HepG2 (cell line): ENCODE measurements around the gene MAP7D3. TPM values are rescaled to one million over a fixed set of nuclear protein-coding genes. Genes with fewer than 3 reads are reported as not detected.

Experiments
- ATAC-seq: fragments of 200-7000 bp; cut with Tn5 transposase; 3 replicates; pipeline ENCODE4 v1.9.1; 2020; ENCODE audit warnings: mild to moderate bottlenecking, moderate library complexity
- BruUV-seq: library from RNA; stranded (reverse); fragments of 400-500 nt; replicated peaks from 2 replicates; lab custom pipeline; 2021; lab: Mats Ljungman, UMichigan
- CTCF ChIA-PET: fragments of 300-600 bp; formaldehyde crosslinking; extraction: SDS; loops from one replicate; lab custom pipeline; 2021; ENCODE audit warnings: low total read pairs, inconsistent platforms, low intra/inter-chr PET ratio; lab: Yijun Ruan, JAX
- POLR2A ChIA-PET: fragments of 350-600 bp; sonication (Branson Sonifier 250); formaldehyde crosslinking; loops from one replicate; lab custom pipeline; 2020; ENCODE audit warnings: antibody characterized with exemption, inconsistent platforms; lab: Yijun Ruan, JAX
- DNase-seq: peaks from one replicate; pipeline ENCODE4 v3.0.0-alpha.2; 2015; ENCODE audit warnings: low spot score
- FAIRE-seq: peaks from 3 replicates; lab custom pipeline; 2011; peaks lifted over from hg19 to GRCh38; lab: Jason Lieb, UNC
- H2AFZ ChIP-seq: one replicate; pipeline ENCODE4 v1.6.1; 2011; ENCODE audit warnings: low read length, inconsistent platforms
- H3K27ac ChIP-seq: fragments of 300-600 bp; 3 replicates; pipeline ENCODE4 v1.8.0; 2011; ENCODE audit warnings: mixed run types, mild to moderate bottlenecking, mixed read lengths, low read length, inconsistent platforms; ENCODE audit not compliant: insufficient read depth; ENCODE audit errors: extremely low read length
- H3K27me3 ChIP-seq, 2 experiments: fragments of 200-600 bp in 1 of 2; 2 replicates in 1 of 2; 3 replicates in 1 of 2; pipeline versions ENCODE4 v1.6.0 to v1.8.0; 2011; ENCODE audit warnings: low read length in 2 of 2, mild to moderate bottlenecking in 2 of 2, moderate library complexity in 2 of 2, inconsistent platforms in 1 of 2; ENCODE audit not compliant: insufficient read depth in 2 of 2, control insufficient read depth in 1 of 2
- H3K36me3 ChIP-seq, 2 experiments: fragments of 200-600 bp in 1 of 2; replicated peaks in 1 of 2; 2 replicates in 1 of 2; 3 replicates in 1 of 2; pipeline versions ENCODE4 v1.5.1 to v1.8.0; 2011; ENCODE audit warnings: low read length in 2 of 2, inconsistent platforms in 1 of 2; ENCODE audit not compliant: insufficient read depth in 2 of 2, control insufficient read depth in 1 of 2
- H3K4me1 ChIP-seq: 2 replicates; pipeline ENCODE4 v1.5.1; 2012; ENCODE audit warnings: low read length, inconsistent platforms; ENCODE audit not compliant: insufficient read depth
- H3K4me2 ChIP-seq: 2 replicates; pipeline ENCODE4 v1.6.0; 2011; ENCODE audit warnings: low read depth, low read length, inconsistent platforms
- H3K4me3 ChIP-seq, 3 experiments: fragments of 200-600 bp in 1 of 3; sonication (generic), shearing (Covaris generic) in 1 of 3; replicated peaks in 1 of 3; 2 replicates each; pipeline ENCODE4 v1.5.1; 2011 to 2016; ENCODE audit warnings: low read length in 3 of 3, inconsistent platforms in 2 of 3, low read depth in 2 of 3, mild to moderate bottlenecking in 2 of 3, control low read depth in 1 of 3, mixed read lengths in 1 of 3; ENCODE audit not compliant: insufficient read depth in 1 of 3
- H3K79me2 ChIP-seq: one replicate; pipeline ENCODE4 v1.6.1; 2011; ENCODE audit warnings: low read length, inconsistent platforms; ENCODE audit not compliant: insufficient read depth
- H3K9ac ChIP-seq: 2 replicates; pipeline ENCODE4 v1.6.0; 2011; ENCODE audit warnings: mild to moderate bottlenecking, low read depth, low read length, inconsistent platforms; ENCODE audit not compliant: insufficient read depth
- H3K9me3 ChIP-seq: 2 replicates; pipeline ENCODE4 v1.5.1; 2012; ENCODE audit warnings: mild to moderate bottlenecking, low read length
- H4K20me1 ChIP-seq: 2 replicates; pipeline ENCODE4 v1.6.0; 2011; ENCODE audit warnings: inconsistent platforms, mild to moderate bottlenecking, low read length, moderate library complexity; ENCODE audit not compliant: insufficient read depth
- ARNT ChIP-seq: fragments of 450-650 bp; IDR thresholded peaks from 2 replicates; pipeline ENCODE4 v1.6.1; 2017
- ASH2L ChIP-seq: fragments of 300-600, 200-600 bp; sonication (generic); IDR thresholded peaks from 2 replicates; pipeline ENCODE4 v1.7.0; 2017; ENCODE audit warnings: low read depth, mild to moderate bottlenecking, moderate library complexity, mixed read lengths, low read length; ENCODE audit not compliant: insufficient read length
- GATA4 ChIP-seq: sonication (generic); IDR thresholded peaks from 2 replicates; pipeline ENCODE4 v1.6.1; 2016; ENCODE audit warnings: antibody characterized with exemption, low read depth, borderline replicate concordance
- HNRNPH1 ChIP-seq: fragments of 200-400 bp; formaldehyde crosslinking; optimal IDR thresholded peaks from 2 replicates; pipeline ENCODE3; 2017; ENCODE audit warnings: mild to moderate bottlenecking, low read depth, low read length
- IRX3 ChIP-seq: sonication (generic); formaldehyde crosslinking; IDR thresholded peaks from 2 replicates; pipeline ENCODE4 v1.8.1; 2023; ENCODE audit warnings: mild to moderate bottlenecking, low read depth, missing genetic modification reagents, borderline replicate concordance
- ISL2 ChIP-seq: sonication (generic); formaldehyde crosslinking; IDR thresholded peaks from 2 replicates; pipeline ENCODE4 v1.5.0; 2020; ENCODE audit warnings: missing genetic modification reagents
- KDM4B ChIP-seq: sonication (generic); formaldehyde crosslinking; IDR thresholded peaks from 2 replicates; pipeline ENCODE4 v1.4.0; 2020; ENCODE audit warnings: missing genetic modification reagents
- MAFG ChIP-seq: sonication (generic); formaldehyde crosslinking; IDR thresholded peaks from 2 replicates; pipeline ENCODE4 v1.5.1; 2020; ENCODE audit warnings: mild to moderate bottlenecking, missing genetic modification reagents
- MIER3 ChIP-seq: IDR thresholded peaks from 2 replicates; pipeline ENCODE4 v1.6.1; 2016; ENCODE audit warnings: missing compliant biosample characterization, borderline replicate concordance
- NFYC ChIP-seq: IDR thresholded peaks from 2 replicates; pipeline ENCODE4 v1.6.1; 2016; ENCODE audit warnings: missing genetic modification reagents, missing compliant biosample characterization
- SMAD3 ChIP-seq: sonication (generic); formaldehyde crosslinking; IDR thresholded peaks from 2 replicates; pipeline ENCODE4 v1.4.0; 2020; ENCODE audit warnings: missing genetic modification reagents
- YEATS2 ChIP-seq: sonication (generic); formaldehyde crosslinking; IDR thresholded peaks from 2 replicates; pipeline ENCODE4 v1.4.0; 2020; ENCODE audit warnings: missing genetic modification reagents, borderline replicate concordance
- ZNF329 ChIP-seq: sonication (generic); formaldehyde crosslinking; IDR thresholded peaks from 2 replicates; pipeline ENCODE4 v1.9.0; 2021; ENCODE audit warnings: low read depth, mild to moderate bottlenecking, missing genetic modification reagents
- ZNF451 ChIP-seq: sonication (generic); formaldehyde crosslinking; IDR thresholded peaks from 2 replicates; pipeline ENCODE4 v1.5.0; 2020; ENCODE audit warnings: mild to moderate bottlenecking, missing genetic modification reagents
- ZNF460 ChIP-seq: sonication (generic); formaldehyde crosslinking; IDR thresholded peaks from 2 replicates; pipeline ENCODE4 v1.5.1; 2020; ENCODE audit warnings: missing genetic modification reagents, mild to moderate bottlenecking, borderline replicate concordance
- ZNF75D ChIP-seq: sonication (generic); formaldehyde crosslinking; IDR thresholded peaks from 2 replicates; pipeline ENCODE4 v1.8.1; 2023; ENCODE audit warnings: missing genetic modification reagents, mild to moderate bottlenecking, borderline replicate concordance
- ZNF788 ChIP-seq: sonication (generic); formaldehyde crosslinking; IDR thresholded peaks from 2 replicates; pipeline ENCODE4 v1.5.0; 2020; ENCODE audit warnings: mild to moderate bottlenecking, missing genetic modification reagents, borderline replicate concordance
- ZNF790 ChIP-seq: sonication (generic); formaldehyde crosslinking; IDR thresholded peaks from 2 replicates; pipeline ENCODE4 v1.8.0; 2022; ENCODE audit warnings: missing genetic modification reagents, mild to moderate bottlenecking, borderline replicate concordance
- WGBS: methylation state at CpG from one replicate; pipeline ENCODE4 v1.1.6; 2017; ENCODE audit warnings: low lambda C conversion rate; 5-methylcytosine and 5-hydroxymethylcytosine counted together
- in situ Hi-C: cut with HindIII; loops from 2 replicates; pipeline ENCODE4 v1.10.0; 2017; ENCODE audit warnings: low pct_unique_long_range_greater_than_20kb; ENCODE audit not compliant: extremely low pct_ligation_motif_present
- intact Hi-C: fragments of 100-400 bp; cut with micrococcal nuclease; formaldehyde crosslinking; loops from one replicate; pipeline ENCODE4 v1.10.0; 2022; ENCODE audit not compliant: unreplicated experiment
- polyA plus RNA-seq, 8 experiments: library from polyadenylated mRNA; depleted of rRNA in 3 of 8; stranded (reverse) in 7 of 8; unstranded in 1 of 8; fragments of >200 nt; fragmentation: Illumina TruSeq in 4 of 8; extraction: Trizol in 4 of 8; gene quantifications; 2 replicates each; pipeline versions ENCODE4 v1.2.1 to v1.2.3, GENCODE V29; 2011 to 2016; ENCODE audit warnings: low read depth in 4 of 8, missing spikeins in 1 of 8, mixed read lengths in 1 of 8; ENCODE audit not compliant: insufficient read depth in 1 of 8
- total RNA-seq, 5 experiments: library from RNA; depleted of rRNA; stranded (reverse); fragments of >200 nt; fragmentation: Illumina TruSeq; extraction: Trizol; gene quantifications; 2 replicates each; pipeline ENCODE4 v1.2.3, GENCODE V29; 2016; ENCODE audit warnings: low read depth in 1 of 5
- TF ChIP-seq, protein P1 (sequence below): sonication (generic); formaldehyde crosslinking; IDR thresholded peaks from 2 replicates; pipeline ENCODE4 v1.9.0; 2022; ENCODE audit warnings: low read depth, missing genetic modification reagents

MAP7D3 gene
- total and polyA plus RNA-seq, 2 of the 13 experiments (the other 11 are each of a cell fraction or from before 2014, with no cell fraction given): not detected

DNA sequence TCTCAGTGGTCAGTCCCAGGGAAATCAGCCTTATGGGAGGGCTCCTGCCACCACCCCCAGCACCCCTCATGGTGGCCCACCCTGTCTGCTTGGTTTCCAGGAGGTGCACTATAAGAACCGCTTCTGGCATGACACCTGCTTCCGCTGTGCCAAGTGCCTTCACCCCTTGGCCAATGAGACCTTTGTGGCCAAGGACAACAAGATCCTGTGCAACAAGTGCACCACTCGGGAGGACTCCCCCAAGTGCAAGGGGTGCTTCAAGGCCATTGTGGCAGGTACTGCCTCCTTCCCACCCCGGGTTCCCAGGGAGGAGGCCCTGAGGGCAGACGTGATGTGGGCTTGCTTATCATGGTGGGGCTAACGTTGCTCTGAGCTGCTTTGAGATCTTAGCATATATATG, 44.3 kb downstream of the MAP7D3 start:
- BruUV-seq: no TSS peak

DNA sequence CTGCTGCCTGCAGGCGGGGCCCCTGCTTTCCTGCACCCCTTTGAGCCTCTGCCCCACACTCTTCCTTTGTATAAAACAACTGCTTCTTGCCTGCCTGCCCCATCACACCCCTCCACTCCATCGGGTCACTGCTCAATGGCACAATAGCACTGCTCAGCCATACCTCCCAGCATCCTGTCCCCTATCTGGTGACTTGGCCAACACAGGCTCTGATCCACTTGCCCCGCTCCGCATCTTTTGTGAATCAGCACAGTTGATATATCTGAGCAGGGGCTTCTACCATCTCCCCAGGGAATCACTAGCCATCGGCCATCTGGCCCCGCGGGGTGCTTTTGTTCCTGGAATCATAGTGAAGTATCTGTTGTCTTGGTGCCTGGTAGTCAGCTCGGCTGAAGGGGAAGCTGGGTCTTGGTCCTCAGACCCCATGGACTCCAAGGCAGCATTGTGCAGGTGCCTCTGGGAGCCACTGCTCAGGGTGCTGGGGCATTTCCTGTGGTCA, 45.3 kb downstream of the MAP7D3 start:
- WGBS: 67% methylated on average over 3 of the region's 8 CpGs
- no peaks in the 10 kb centered on the region for H4K20me1 ChIP-seq
- H3K9ac ChIP-seq: no peak overlapping the region
- intact Hi-C loops (loop anchor here (5.0 kb wide), 1 partner anchor 179 kb away; no protein-coding TSS in a partner anchor), in situ Hi-C loops (no loop called here)
- no peak overlapping the region for H3K4me3 ChIP-seq
- FAIRE-seq (no peak), ATAC-seq (no peak), DNase-seq (no peak)
- BruUV-seq: no TSS peak
- no peak overlapping the region for H2AFZ ChIP-seq
- no peaks in the 10 kb centered on the region; a peak in 2 of 5 replicates for H3K27me3 ChIP-seq
- ChIA-PET POLR2A (no interaction called here), CTCF (no interaction called here)
- H3K79me2 ChIP-seq: no peaks in the 10 kb centered on the region
- H3K4me2 ChIP-seq: no peak overlapping the region
- TF ChIP-seq ASH2L (no peak), YEATS2 (CRISPR knock-in tag) (no peak), ZNF329 (CRISPR knock-in tag) (no peak), ISL2 (CRISPR knock-in tag) (no peak), KDM4B (CRISPR knock-in tag) (no peak), IRX3 (CRISPR knock-in tag) (no peak), ZNF460 (no peak), NFYC (CRISPR knock-in tag) (no peak), ZNF451 (CRISPR knock-in tag) (no peak), GATA4 (no peak)
- TF ChIP-seq, protein P1, sequence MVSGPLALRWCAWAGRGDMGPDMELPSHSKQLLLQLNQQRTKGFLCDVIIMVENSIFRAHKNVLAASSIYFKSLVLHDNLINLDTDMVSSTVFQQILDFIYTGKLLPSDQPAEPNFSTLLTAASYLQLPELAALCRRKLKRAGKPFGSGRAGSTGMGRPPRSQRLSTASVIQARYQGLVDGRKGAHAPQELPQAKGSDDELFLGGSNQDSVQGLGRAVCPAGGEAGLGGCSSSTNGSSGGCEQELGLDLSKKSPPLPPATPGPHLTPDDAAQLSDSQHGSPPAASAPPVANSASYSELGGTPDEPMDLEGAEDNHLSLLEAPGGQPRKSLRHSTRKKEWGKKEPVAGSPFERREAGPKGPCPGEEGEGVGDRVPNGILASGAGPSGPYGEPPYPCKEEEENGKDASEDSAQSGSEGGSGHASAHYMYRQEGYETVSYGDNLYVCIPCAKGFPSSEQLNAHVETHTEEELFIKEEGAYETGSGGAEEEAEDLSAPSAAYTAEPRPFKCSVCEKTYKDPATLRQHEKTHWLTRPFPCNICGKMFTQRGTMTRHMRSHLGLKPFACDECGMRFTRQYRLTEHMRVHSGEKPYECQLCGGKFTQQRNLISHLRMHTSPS (CRISPR knock-in tag): no peak
- H3K27ac ChIP-seq: no peak overlapping the region
- H3K4me1 ChIP-seq: no peaks in the 10 kb centered on the region
- H3K9me3 ChIP-seq: no peaks in the 10 kb centered on the region
- H3K36me3 ChIP-seq: no peaks in the 10 kb centered on the region

More for the DNA sequence above, 44.3 kb downstream of the MAP7D3 start:
- Histone ChIP-seq H3K9me3 (no peaks in the 10 kb centered on the region), H3K27ac (no peak overlapping the region), H3K27me3 (no peaks in the 10 kb centered on the region; a peak in 2 of 5 replicates), H3K4me2 (no peak overlapping the region), H3K9ac (no peak overlapping the region), H3K36me3 (no peaks in the 10 kb centered on the region), H2AFZ (no peak overlapping the region), H3K79me2 (no peaks in the 10 kb centered on the region), H4K20me1 (no peaks in the 10 kb centered on the region), H3K4me1 (no peaks in the 10 kb centered on the region), H3K4me3 (no peak overlapping the region)
- WGBS: 0% methylated on average over 1 of the region's 6 CpGs
- ChIA-PET POLR2A (no interaction called here), CTCF (no interaction called here)
- ATAC-seq (no peak), FAIRE-seq (no peak), DNase-seq (no peak)
- no peak for TF ChIP-seq ZNF790 (CRISPR knock-in tag)
- TF ChIP-seq MIER3: no peak
- TF ChIP-seq ZNF788 (CRISPR knock-in tag): no peak
- no peak for TF ChIP-seq ZNF75D (CRISPR knock-in tag)
- TF ChIP-seq HNRNPH1: no peak
- no peak for TF ChIP-seq MAFG (CRISPR knock-in tag)
- no peak for TF ChIP-seq SMAD3 (CRISPR knock-in tag)
- TF ChIP-seq ARNT: no peak
- in situ Hi-C loops: no loop called here
- intact Hi-C loops: loop anchor here (5.0 kb wide), 1 partner anchor 180 kb away; no protein-coding TSS in a partner anchor
